ENCODE results near the gene ADD1. TPM values are rescaled to one million over a fixed set of nuclear protein-coding genes. Genes with fewer than 3 reads are reported as not detected.

The ADD1 gene
- total and polyA plus RNA-seq, 4 donors = 127 to 400 (median 268) TPM

DNA sequence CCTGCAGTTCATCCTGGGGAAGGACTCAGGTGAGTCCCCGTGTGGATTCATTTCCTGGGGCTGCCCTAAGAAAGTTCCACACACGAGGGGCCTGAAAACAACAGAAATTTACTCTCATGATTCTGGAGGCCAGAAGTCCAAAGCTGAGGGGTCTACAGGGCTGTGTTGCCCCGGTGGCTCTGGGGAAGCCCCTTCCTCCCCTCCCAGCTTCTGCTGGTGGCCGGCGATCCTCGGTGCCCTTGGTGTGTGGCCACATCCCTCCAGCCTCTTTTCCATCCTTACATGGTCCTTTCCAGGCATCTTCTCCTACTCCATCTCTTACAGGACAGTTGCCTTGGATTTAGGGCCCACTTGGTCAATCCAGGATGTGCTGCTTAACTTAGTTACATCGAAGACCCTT is 35.6 kb upstream of the ADD1 start:
- H3K4me1 ChIP-seq (ENCODE audit: control insufficient read depth in 5 of 5, insufficient read depth in 5 of 5, low read length in 5 of 5) = peaks cover 22 to 69% (median 42%) of the 10 kb centered on the region in 5 donors
- DNase-seq = no peak
- peak overlapping the region in 1 of 2 donors; percentile 94 for H3K27ac ChIP-seq (ENCODE audit: low read depth in 1 of 2, low read length in 1 of 2)

DNA sequence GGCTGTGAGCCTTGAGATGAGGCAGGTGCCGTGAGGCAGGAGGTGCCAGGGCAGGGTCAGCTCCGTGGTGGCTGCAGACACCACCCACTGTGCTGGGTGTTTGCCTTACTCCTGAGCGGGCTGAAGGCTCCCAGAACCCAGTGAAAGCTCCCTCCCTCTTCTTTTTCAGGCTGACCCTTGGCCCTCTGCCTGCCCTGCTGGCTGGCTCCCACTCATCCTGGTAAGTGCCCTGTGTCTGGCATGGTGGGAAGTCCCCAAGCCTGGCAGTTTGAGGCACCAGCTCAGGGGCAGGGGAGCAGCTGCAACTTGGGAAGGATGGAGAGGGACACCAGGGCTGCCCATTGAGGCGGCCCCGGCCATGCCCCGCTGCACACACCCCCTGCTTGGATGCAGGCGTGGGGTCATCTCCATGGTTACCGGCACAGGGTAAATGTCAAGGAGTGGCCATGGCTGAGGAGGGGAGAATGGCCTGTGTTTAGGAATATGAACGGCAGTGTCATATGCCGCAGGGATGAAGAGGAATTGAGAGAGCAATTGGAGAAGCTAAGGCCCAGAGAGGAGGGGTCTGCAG is 33.9 kb upstream of the ADD1 start:
- TF ChIP-seq, protein P1, sequence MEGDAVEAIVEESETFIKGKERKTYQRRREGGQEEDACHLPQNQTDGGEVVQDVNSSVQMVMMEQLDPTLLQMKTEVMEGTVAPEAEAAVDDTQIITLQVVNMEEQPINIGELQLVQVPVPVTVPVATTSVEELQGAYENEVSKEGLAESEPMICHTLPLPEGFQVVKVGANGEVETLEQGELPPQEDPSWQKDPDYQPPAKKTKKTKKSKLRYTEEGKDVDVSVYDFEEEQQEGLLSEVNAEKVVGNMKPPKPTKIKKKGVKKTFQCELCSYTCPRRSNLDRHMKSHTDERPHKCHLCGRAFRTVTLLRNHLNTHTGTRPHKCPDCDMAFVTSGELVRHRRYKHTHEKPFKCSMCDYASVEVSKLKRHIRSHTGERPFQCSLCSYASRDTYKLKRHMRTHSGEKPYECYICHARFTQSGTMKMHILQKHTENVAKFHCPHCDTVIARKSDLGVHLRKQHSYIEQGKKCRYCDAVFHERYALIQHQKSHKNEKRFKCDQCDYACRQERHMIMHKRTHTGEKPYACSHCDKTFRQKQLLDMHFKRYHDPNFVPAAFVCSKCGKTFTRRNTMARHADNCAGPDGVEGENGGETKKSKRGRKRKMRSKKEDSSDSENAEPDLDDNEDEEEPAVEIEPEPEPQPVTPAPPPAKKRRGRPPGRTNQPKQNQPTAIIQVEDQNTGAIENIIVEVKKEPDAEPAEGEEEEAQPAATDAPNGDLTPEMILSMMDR (IDR thresholded peaks at IDR 0.05; ENCODE audit: control extremely low read depth, extremely low read depth) = no peak
- Histone ChIP-seq H3K36me3 (ENCODE audit: control insufficient read depth in 4 of 4, insufficient read depth in 4 of 4, low read length in 4 of 4) (peaks cover 0 to 9% (median 0%) of the 10 kb centered on the region in 4 donors), H3K9me3 (ENCODE audit: control insufficient read depth in 4 of 4, insufficient read depth in 3 of 4, low read length in 3 of 4) (no peaks in the 10 kb centered on the region), H3K4me3 (no peak overlapping the region), H3K27ac (ENCODE audit: low read depth in 1 of 2, low read length in 1 of 2) (peak overlapping the region in 1 of 2 donors; percentile 65), H3K9ac (ENCODE audit: insufficient read depth in 1 of 2, low read length in 2 of 2) (no peak overlapping the region), H3K4me1 (ENCODE audit: control insufficient read depth in 5 of 5, insufficient read depth in 5 of 5, low read length in 5 of 5) (peaks cover 17 to 69% (median 42%) of the 10 kb centered on the region in 5 donors), H3K27me3 (ENCODE audit: control insufficient read depth in 3 of 3, insufficient read depth in 3 of 3, low read length in 2 of 3) (no peaks in the 10 kb centered on the region)
- no peak for ATAC-seq (ENCODE audit: insufficient read depth, low FRiP score)
- DNase-seq = no peak
- WGBS, 2 donors = 67 to 77% methylated on average over 10 of the region's 10 CpGs

More for the DNA sequence above, 35.6 kb upstream of the ADD1 start:
- TF ChIP-seq, protein P1 (IDR thresholded peaks at IDR 0.05; ENCODE audit: control extremely low read depth, extremely low read depth) = no peak
- 86 to 94% methylated on average over 7 of the region's 7 CpGs for WGBS, 2 donors
- H3K27me3 ChIP-seq (ENCODE audit: control insufficient read depth in 3 of 3, insufficient read depth in 3 of 3, low read length in 2 of 3) = no peaks in the 10 kb centered on the region
- no peak overlapping the region for H3K9ac ChIP-seq (ENCODE audit: insufficient read depth in 1 of 2, low read length in 2 of 2)
- no peak overlapping the region for H3K4me3 ChIP-seq
- no peaks in the 10 kb centered on the region for H3K9me3 ChIP-seq (ENCODE audit: control insufficient read depth in 4 of 4, insufficient read depth in 3 of 4, low read length in 3 of 4)
- no peak for ATAC-seq (ENCODE audit: insufficient read depth, low FRiP score)
- peaks cover 0 to 2% (median 0%) of the 10 kb centered on the region in 4 donors for H3K36me3 ChIP-seq (ENCODE audit: control insufficient read depth in 4 of 4, insufficient read depth in 4 of 4, low read length in 4 of 4)

DNA sequence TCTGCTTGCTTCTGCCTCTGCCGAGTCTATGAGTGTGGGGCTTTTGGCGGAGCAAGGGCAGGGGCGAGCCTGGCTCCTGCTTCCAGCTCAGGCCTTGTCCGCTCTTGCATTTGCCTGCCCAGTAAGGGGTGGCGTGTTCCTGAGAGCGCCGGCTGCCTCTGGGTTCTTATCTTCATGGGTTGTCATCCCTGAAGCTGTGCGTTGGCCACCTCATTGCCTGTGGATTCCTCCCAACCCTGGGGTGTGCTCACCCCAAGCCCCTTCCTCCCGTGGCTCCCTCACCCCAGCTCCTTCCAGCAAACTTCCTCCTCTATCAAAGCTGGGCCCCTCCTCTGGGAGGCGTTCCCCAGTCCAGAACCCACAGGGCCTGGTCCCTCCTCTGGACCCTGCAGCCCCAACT is 33.3 kb upstream of the ADD1 start:
- TF ChIP-seq, protein P1 (IDR thresholded peaks at IDR 0.05; ENCODE audit: control extremely low read depth, extremely low read depth) = no peak
- peaks cover 15 to 69% (median 37%) of the 10 kb centered on the region in 5 donors for H3K4me1 ChIP-seq (ENCODE audit: control insufficient read depth in 5 of 5, insufficient read depth in 5 of 5, low read length in 5 of 5)
- no peaks in the 10 kb centered on the region for H3K9me3 ChIP-seq (ENCODE audit: control insufficient read depth in 4 of 4, insufficient read depth in 3 of 4, low read length in 3 of 4)
- WGBS, 2 donors = 62 to 74% methylated on average over 10 of the region's 10 CpGs
- peaks cover 0 to 13% (median 0%) of the 10 kb centered on the region in 4 donors for H3K36me3 ChIP-seq (ENCODE audit: control insufficient read depth in 4 of 4, insufficient read depth in 4 of 4, low read length in 4 of 4)
- H3K27ac ChIP-seq (ENCODE audit: low read depth in 1 of 2, low read length in 1 of 2) = peak overlapping the region in 1 of 2 donors; percentile 88
- no peak for ATAC-seq (ENCODE audit: insufficient read depth, low FRiP score)
- no peak overlapping the region for H3K9ac ChIP-seq (ENCODE audit: insufficient read depth in 1 of 2, low read length in 2 of 2)
- H3K27me3 ChIP-seq (ENCODE audit: control insufficient read depth in 3 of 3, insufficient read depth in 3 of 3, low read length in 2 of 3) = no peaks in the 10 kb centered on the region
- no peak overlapping the region for H3K4me3 ChIP-seq
- DNase-seq = no peak
